Prostate gland (tissue), 2 donors: Measurements from ENCODE around the gene MYCBP. TPM values are rescaled to one million over a fixed set of nuclear protein-coding genes. Genes with fewer than 3 reads are reported as not detected.
A peak's percentile ranks its signal among the peaks of the same experiment; 100 is the strongest.

Source experiments
- DNase-seq: peaks from one replicate; pipeline ENCODE4 v3.0.0-alpha.2; 2019; ENCODE audit warnings: low spot score
- H3K27ac ChIP-seq, 2 donors: fragments of 200-600 bp; sonication (generic); 2 replicates each; pipeline ENCODE4 v1.5.1; 2017 to 2019
- H3K27me3 ChIP-seq: fragments of 200-600 bp; sonication (generic); replicated peaks from 2 replicates; pipeline ENCODE4 v1.5.1; 2019; ENCODE audit not compliant: insufficient read depth
- H3K36me3 ChIP-seq, 2 donors: fragments of 200-600 bp; sonication (generic); 1 replicate in 1 of 2; 2 replicates in 1 of 2; pipeline versions ENCODE4 v1.5.1 to v1.8.1; 2017 to 2019
- H3K4me1 ChIP-seq: fragments of 200-600 bp; sonication (generic); replicated peaks from 2 replicates; pipeline ENCODE4 v1.5.1; 2019
- H3K4me3 ChIP-seq, 2 donors: fragments of 200-600 bp; sonication (generic); 2 replicates each; pipeline ENCODE4 v1.5.1; 2017 to 2019
- H3K9me3 ChIP-seq: fragments of 200-600 bp; sonication (generic); 2 replicates; pipeline ENCODE4 v1.5.1; 2017
- CTCF ChIP-seq, 4 experiments: fragments of 200-600 bp in 2 of 4; fragments of 450-650 bp in 2 of 4; sonication (generic) in 2 of 4; IDR thresholded peaks; 1 replicate in 3 of 4; 2 replicates in 1 of 4; pipeline ENCODE4 v1.5.1; 2016 to 2019; ENCODE audit warnings: antibody characterized with exemption in 4 of 4, mild to moderate bottlenecking in 2 of 4, moderate library complexity in 2 of 4
- POLR2A ChIP-seq: fragments of 450-650 bp; IDR thresholded peaks from one replicate; pipeline ENCODE4 v1.6.1; 2016; ENCODE audit warnings: antibody characterized with exemption, mild to moderate bottlenecking
- POLR2AphosphoS5 ChIP-seq: sonication (generic); formaldehyde crosslinking; IDR thresholded peaks from one replicate; pipeline ENCODE4 v1.6.1; 2017; ENCODE audit warnings: antibody characterized with exemption
- WGBS: methylation state at CpG from one replicate; pipeline ENCODE4 v1.1.5; 2018; 5-methylcytosine and 5-hydroxymethylcytosine counted together
- intact Hi-C: fragments of 100-400 bp; cut with DNase I; formaldehyde crosslinking; loops from one replicate; pipeline ENCODE4 v1.14.2; 2022
- total RNA-seq, 2 donors: library from RNA; depleted of rRNA; stranded (reverse); fragments of >200 nt; gene quantifications; one replicate each; pipeline ENCODE4 v1.1.0, GENCODE V29; 2016

MYCBP gene
- total RNA-seq, 2 donors from 2014 or later: 25.7 to 45.9 TPM

GRCh38 chr1:38819040-38819439, 54.1 kb downstream of the MYCBP start:
- H3K27ac ChIP-seq: no peak overlapping the region
- no peak overlapping the region for H3K4me3 ChIP-seq
- H3K9me3 ChIP-seq: no peaks in the 10 kb centered on the region
- 29% methylated on average over 10 of the region's 10 CpGs for WGBS
- no peak for TF ChIP-seq CTCF (IDR thresholded peaks at IDR 0.05)
- H3K4me1 ChIP-seq: no peaks in the 10 kb centered on the region
- H3K27me3 ChIP-seq: peaks cover 7% of the 10 kb centered on the region
- DNase-seq: no peak
- intact Hi-C loops: no loop called here
- no peaks in the 10 kb centered on the region for H3K36me3 ChIP-seq

GRCh38 chr1:38818175-38818976, 54.8 kb downstream of the MYCBP start:
- peak overlapping the region; percentile 8 to 18 for H3K4me3 ChIP-seq
- H3K27ac ChIP-seq: no peak overlapping the region
- intact Hi-C loops: no loop called here
- no peaks in the 10 kb centered on the region for H3K9me3 ChIP-seq
- WGBS: under 1% methylated on average over 45 of the region's 70 CpGs
- no peaks in the 10 kb centered on the region for H3K4me1 ChIP-seq
- TF ChIP-seq POLR2AphosphoS5 (no peak), POLR2A (no peak), CTCF (IDR thresholded peaks at IDR 0.05) (peak; percentile 64 to 85 (median 76))
- H3K36me3 ChIP-seq: no peaks in the 10 kb centered on the region
- peaks cover 12% of the 10 kb centered on the region for H3K27me3 ChIP-seq
- DNase-seq: no peak

GRCh38 chr1:38817267-38818174, 55.6 kb downstream of the MYCBP start:
- peak overlapping the region; percentile 8 to 18 for H3K4me3 ChIP-seq
- H3K9me3 ChIP-seq: no peaks in the 10 kb centered on the region
- no peak for TF ChIP-seq POLR2AphosphoS5
- no peak for TF ChIP-seq CTCF (IDR thresholded peaks at IDR 0.05)
- TF ChIP-seq POLR2A: no peak
- no peak for DNase-seq
- no peak overlapping the region for H3K27ac ChIP-seq
- intact Hi-C loops: no loop called here
- WGBS: 41% methylated on average over 39 of the region's 45 CpGs
- no peaks in the 10 kb centered on the region for H3K4me1 ChIP-seq
- H3K36me3 ChIP-seq: no peaks in the 10 kb centered on the region
- peaks cover 12% of the 10 kb centered on the region for H3K27me3 ChIP-seq

GRCh38 chr1:38815903-38816627, 57.1 kb downstream of the MYCBP start:
- no peaks in the 10 kb centered on the region for H3K9me3 ChIP-seq
- H3K4me1 ChIP-seq: no peaks in the 10 kb centered on the region
- H3K4me3 ChIP-seq: no peak overlapping the region
- H3K36me3 ChIP-seq: no peaks in the 10 kb centered on the region
- 34% methylated on average over 36 of the region's 36 CpGs for WGBS
- H3K27ac ChIP-seq: no peak overlapping the region
- no peak for DNase-seq
- TF ChIP-seq POLR2AphosphoS5 (no peak), CTCF (IDR thresholded peaks at IDR 0.05) (no peak), POLR2A (no peak)
- peaks cover 14% of the 10 kb centered on the region for H3K27me3 ChIP-seq
- intact Hi-C loops: no loop called here
